ENCODE measurements around the gene GRM7.

DNA sequence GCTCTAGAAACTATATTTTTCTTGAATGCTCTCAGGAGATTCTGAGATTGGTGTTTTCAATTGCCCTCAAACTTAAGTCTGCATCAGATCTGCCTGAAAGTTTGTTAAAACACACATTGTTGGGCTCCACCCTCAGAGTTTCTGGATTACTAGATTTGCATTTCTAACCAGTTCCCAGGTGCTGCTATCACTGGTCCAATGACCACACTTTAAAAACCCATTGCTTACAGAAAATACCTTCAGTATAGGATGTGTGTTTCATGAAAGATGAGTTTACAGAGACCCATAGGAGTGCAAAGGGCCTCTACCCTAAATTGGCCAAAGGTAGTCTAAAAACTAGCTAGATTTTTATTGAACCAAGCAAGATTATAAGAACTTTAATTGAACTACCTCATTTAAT is 17.8 kb downstream of the GRM7 start:
- TF ChIP-seq, protein P1, sequence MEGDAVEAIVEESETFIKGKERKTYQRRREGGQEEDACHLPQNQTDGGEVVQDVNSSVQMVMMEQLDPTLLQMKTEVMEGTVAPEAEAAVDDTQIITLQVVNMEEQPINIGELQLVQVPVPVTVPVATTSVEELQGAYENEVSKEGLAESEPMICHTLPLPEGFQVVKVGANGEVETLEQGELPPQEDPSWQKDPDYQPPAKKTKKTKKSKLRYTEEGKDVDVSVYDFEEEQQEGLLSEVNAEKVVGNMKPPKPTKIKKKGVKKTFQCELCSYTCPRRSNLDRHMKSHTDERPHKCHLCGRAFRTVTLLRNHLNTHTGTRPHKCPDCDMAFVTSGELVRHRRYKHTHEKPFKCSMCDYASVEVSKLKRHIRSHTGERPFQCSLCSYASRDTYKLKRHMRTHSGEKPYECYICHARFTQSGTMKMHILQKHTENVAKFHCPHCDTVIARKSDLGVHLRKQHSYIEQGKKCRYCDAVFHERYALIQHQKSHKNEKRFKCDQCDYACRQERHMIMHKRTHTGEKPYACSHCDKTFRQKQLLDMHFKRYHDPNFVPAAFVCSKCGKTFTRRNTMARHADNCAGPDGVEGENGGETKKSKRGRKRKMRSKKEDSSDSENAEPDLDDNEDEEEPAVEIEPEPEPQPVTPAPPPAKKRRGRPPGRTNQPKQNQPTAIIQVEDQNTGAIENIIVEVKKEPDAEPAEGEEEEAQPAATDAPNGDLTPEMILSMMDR (IDR thresholded peaks at IDR 0.05): no peak
- no peak for TF ChIP-seq POLR2A (IDR thresholded peaks at IDR 0.05)
